Mesothelial cell of epicardium (in vitro differentiated cells): Measurements from ENCODE around the gene FLT3LG. TPM values are rescaled to one million over a fixed set of nuclear protein-coding genes. Genes with fewer than 3 reads are reported as not detected.

ENCODE experiments used
- DNase-seq, 2 experiments: peaks; one replicate each; pipeline ENCODE4 v3.0.0; 2021; ENCODE audit warnings: low spot score in 2 of 2; ENCODE audit not compliant: unreplicated experiment in 2 of 2
- H3K27ac Mint-ChIP-seq: 2 replicates; pipeline ENCODE4 v1.8.0; 2021; ENCODE audit warnings: mixed read lengths
- H3K27me3 Mint-ChIP-seq: 2 replicates; pipeline ENCODE4 v1.8.0; 2021; ENCODE audit warnings: low read depth, mixed read lengths
- H3K36me3 Mint-ChIP-seq: 2 replicates; pipeline ENCODE4 v1.8.0; 2021; ENCODE audit warnings: mixed read lengths
- H3K4me1 Mint-ChIP-seq: 2 replicates; pipeline ENCODE4 v1.8.0; 2021; ENCODE audit warnings: mixed read lengths
- H3K4me3 Mint-ChIP-seq: 2 replicates; pipeline ENCODE4 v1.8.0; 2021; ENCODE audit warnings: mild to moderate bottlenecking, moderate library complexity, mixed read lengths
- H3K9me3 Mint-ChIP-seq: 2 replicates; pipeline ENCODE4 v1.8.0; 2021; ENCODE audit warnings: mixed read lengths
- total RNA-seq: library from RNA; stranded (reverse); gene quantifications from 3 replicates; pipeline ENCODE4 v1.2.1, GENCODE V29; 2021
- TF ChIP-seq, protein P1 (sequence below): fragments of 200-600 bp; sonication (generic); IDR thresholded peaks from one replicate; pipeline ENCODE4 v1.5.0; 2021; ENCODE audit warnings: antibody characterized with exemption; ENCODE audit not compliant: unreplicated experiment

Gene FLT3LG
- total RNA-seq, 1 donor from 2014 or later = 2.4 TPM

DNA sequence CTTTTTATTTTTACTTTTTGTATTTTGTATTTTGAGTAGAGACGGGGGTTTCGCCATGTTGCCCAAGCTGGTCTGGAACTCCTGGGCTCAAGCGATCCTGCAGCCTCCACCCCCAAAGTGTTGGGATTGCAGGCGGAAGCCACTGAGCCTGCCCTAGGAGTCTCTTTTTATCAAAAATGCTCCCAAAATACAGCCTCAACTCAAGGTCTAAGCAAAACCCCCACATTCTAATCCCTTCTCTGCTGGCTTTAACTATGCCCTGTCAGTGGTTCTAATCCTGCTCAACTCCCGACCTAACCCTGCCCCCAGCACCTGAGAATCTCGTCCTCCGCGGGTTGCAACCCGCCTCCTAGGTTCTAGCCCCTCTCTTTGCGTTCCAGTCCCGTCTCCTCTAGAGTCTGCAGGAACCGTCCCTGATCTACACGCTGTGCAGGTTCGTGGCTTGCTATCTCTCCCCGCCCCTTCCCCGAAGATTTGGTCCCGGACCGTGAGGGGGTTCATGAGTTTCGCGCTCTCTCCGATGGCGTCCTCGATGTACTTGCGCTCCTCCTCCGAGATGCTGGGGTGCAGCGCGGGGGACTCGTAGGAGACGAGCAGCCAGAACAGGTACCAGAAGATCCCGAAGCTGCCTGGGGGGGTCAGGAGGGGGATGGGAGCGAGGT lies 40.6 kb upstream of the FLT3LG start:
- TF ChIP-seq, protein P1, sequence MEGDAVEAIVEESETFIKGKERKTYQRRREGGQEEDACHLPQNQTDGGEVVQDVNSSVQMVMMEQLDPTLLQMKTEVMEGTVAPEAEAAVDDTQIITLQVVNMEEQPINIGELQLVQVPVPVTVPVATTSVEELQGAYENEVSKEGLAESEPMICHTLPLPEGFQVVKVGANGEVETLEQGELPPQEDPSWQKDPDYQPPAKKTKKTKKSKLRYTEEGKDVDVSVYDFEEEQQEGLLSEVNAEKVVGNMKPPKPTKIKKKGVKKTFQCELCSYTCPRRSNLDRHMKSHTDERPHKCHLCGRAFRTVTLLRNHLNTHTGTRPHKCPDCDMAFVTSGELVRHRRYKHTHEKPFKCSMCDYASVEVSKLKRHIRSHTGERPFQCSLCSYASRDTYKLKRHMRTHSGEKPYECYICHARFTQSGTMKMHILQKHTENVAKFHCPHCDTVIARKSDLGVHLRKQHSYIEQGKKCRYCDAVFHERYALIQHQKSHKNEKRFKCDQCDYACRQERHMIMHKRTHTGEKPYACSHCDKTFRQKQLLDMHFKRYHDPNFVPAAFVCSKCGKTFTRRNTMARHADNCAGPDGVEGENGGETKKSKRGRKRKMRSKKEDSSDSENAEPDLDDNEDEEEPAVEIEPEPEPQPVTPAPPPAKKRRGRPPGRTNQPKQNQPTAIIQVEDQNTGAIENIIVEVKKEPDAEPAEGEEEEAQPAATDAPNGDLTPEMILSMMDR = no peak
- Mint-ChIP-seq H3K36me3 (no peaks in the 10 kb centered on the region), H3K9me3 (no peaks in the 10 kb centered on the region), H3K27me3 (peaks cover 98% of the 10 kb centered on the region), H3K4me1 (peaks cover 5% of the 10 kb centered on the region), H3K27ac (no peak overlapping the region), H3K4me3 (no peak overlapping the region)
- DNase-seq = no peak

DNA sequence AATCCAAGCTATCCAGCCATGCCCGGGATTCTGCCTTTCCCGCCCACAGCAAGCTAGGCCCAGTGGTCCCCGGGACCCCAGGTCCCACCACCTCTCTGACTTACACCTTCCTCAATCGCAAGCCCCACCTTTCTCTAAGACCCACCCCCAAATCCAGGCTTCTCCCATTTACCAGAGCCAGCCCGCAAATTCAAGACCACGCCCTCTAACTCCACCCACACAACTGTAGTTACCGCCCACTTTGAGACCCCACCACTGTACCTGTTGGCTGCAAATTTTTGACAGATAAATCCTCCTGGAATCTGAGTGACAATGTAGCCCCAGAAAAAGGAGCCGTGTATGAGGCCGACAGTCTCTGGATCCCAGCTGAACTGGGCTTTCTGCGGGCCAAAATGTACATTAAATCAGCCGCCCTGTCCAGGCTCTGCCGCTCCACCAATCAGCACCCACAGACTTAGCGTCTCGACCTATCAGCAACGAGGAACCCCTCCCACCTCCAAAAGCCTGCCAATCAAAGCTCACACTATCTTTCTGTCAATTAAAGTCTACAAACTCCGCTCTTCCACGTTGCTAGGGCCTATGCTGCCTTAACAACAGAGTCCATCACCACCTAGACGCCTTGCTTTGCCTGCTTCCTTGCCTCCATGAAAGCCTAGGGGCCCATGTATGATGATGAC lies 39.0 kb upstream of the FLT3LG start:
- H3K9me3 Mint-ChIP-seq = no peaks in the 10 kb centered on the region
- H3K27me3 Mint-ChIP-seq = peaks cover 99% of the 10 kb centered on the region
- TF ChIP-seq, protein P1 = no peak
- H3K4me3 Mint-ChIP-seq = no peak overlapping the region
- DNase-seq = no peak
- H3K4me1 Mint-ChIP-seq = peaks cover 2% of the 10 kb centered on the region
- H3K36me3 Mint-ChIP-seq = no peaks in the 10 kb centered on the region
- no peak overlapping the region for H3K27ac Mint-ChIP-seq

DNA sequence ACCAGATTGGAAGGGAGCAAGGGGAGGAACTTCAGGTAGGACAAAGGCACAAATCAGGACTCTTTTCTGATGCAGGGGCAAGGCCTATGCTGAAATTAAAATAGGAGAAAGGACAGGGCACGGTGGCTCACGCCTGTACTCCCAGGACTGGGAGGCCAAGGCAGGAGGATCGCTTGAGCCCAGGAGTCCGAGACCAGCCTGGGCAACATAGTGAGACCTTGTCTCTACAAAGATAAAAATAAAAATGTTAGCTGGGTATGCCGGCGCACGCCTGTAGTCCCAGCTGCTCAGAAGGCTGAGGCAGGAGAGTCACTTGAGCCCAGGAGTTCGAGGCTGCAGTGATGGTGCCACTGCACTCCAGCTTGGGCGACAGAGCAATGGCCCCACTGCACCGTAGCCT lies 38.3 kb upstream of the FLT3LG start:
- H3K27ac Mint-ChIP-seq = no peak overlapping the region
- H3K9me3 Mint-ChIP-seq = no peaks in the 10 kb centered on the region
- TF ChIP-seq, protein P1 = no peak

DNA sequence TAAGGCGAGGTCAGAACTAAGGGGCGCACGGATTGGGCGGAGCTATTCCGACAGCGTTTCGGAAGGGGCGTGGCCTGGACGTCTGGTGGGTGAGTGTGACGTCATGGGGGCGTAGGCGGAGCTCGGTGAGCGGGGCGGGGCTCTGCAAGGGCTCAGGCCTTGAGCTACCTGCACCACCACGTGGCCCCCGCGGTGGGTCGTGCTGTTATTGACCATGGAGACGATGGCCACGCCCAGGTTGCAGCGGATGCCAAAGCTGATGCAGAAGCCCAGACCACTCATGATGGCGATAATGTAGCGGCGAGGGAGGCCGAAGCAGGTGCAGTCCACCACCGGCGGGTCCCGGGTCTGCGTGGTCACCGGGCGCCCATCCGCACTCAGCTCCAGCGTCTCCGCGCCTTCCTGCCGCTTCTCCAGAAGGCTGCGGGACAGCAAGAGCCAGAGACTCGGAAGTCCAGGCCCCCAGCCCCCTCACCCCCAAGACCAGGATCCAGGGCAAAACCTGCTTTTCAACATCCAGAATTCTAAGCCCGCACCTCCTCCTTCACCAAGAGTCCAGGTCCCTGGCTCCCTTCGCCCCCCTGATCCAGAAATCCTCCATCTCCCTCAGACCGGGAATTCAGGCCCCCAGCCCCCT lies 37.5 kb upstream of the FLT3LG start:
- Mint-ChIP-seq H3K9me3 (no peaks in the 10 kb centered on the region), H3K4me3 (no peak overlapping the region), H3K4me1 (peaks cover 9% of the 10 kb centered on the region), H3K36me3 (no peaks in the 10 kb centered on the region), H3K27ac (no peak overlapping the region), H3K27me3 (peaks cover 97% of the 10 kb centered on the region)
- TF ChIP-seq, protein P1 = no peak
- DNase-seq = peak in 1 of 2 experiments; percentile 50

More for the DNA sequence above, 38.3 kb upstream of the FLT3LG start:
- H3K36me3 Mint-ChIP-seq = no peaks in the 10 kb centered on the region
- DNase-seq = no peak
- no peak overlapping the region for H3K4me3 Mint-ChIP-seq
- H3K27me3 Mint-ChIP-seq = peaks cover 99% of the 10 kb centered on the region
- peaks cover 5% of the 10 kb centered on the region for H3K4me1 Mint-ChIP-seq

DNA sequence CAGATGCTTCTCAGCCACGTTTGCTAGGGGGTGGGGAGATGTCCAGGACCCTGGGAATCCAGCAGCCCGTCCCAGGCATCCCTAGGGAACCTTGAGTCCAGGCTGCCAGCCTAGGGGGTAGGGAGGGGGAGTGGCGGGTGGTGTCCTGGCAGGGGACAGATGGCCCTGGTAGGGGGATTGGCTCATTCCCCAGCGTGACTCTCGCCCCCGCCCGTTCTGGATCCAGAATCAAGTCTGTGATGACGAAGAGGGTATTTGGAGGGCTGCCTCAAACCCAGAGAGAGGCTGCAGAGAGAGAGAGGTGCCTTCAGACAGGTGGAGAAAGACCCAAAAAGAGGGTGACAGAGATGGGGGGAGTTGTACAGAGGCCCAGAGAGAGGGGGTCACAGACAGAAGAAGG lies 36.8 kb upstream of the FLT3LG start:
- TF ChIP-seq, protein P1 = no peak
- H3K36me3 Mint-ChIP-seq = no peaks in the 10 kb centered on the region
- H3K27me3 Mint-ChIP-seq = peaks cover 97% of the 10 kb centered on the region
- DNase-seq = no peak
- H3K9me3 Mint-ChIP-seq = no peaks in the 10 kb centered on the region
- no peak overlapping the region for H3K4me3 Mint-ChIP-seq
- no peak overlapping the region for H3K27ac Mint-ChIP-seq
- peaks cover 17% of the 10 kb centered on the region for H3K4me1 Mint-ChIP-seq
